H9 (cell line): Measurements from ENCODE around the gene TNRC6A. TPM values are rescaled to one million over a fixed set of nuclear protein-coding genes. Genes with fewer than 3 reads are reported as not detected.

Source experiments
- DNase-seq: peaks from one replicate; pipeline ENCODE4 v3.0.0-alpha.2; 2017
- H2AFZ ChIP-seq: one replicate; pipeline ENCODE4 v1.6.1; 2013; ENCODE audit warnings: mild to moderate bottlenecking, low read length, control low read depth, moderate library complexity
- H2AK5ac ChIP-seq: 2 replicates; pipeline ENCODE4 v1.6.1; 2013; ENCODE audit warnings: low read length, control low read depth, mixed read lengths; ENCODE audit not compliant: insufficient read length
- H2BK120ac ChIP-seq: one replicate; pipeline ENCODE4 v1.6.1; 2013; ENCODE audit warnings: low read depth, mild to moderate bottlenecking, low read length, control low read depth, inconsistent platforms; ENCODE audit not compliant: poor library complexity, severe bottlenecking
- H2BK12ac ChIP-seq: 2 replicates; pipeline ENCODE4 v1.6.1; 2013; ENCODE audit warnings: low read length, control low read depth, mixed read lengths, low read depth; ENCODE audit not compliant: insufficient read length
- H2BK15ac ChIP-seq: 2 replicates; pipeline ENCODE4 v1.6.1; 2013; ENCODE audit warnings: low read depth, low read length, control low read depth
- H2BK20ac ChIP-seq: one replicate; pipeline ENCODE4 v1.6.1; 2013; ENCODE audit warnings: low read depth, mild to moderate bottlenecking, low read length, control low read depth, inconsistent platforms; ENCODE audit not compliant: poor library complexity, severe bottlenecking
- H2BK5ac ChIP-seq: 2 replicates; pipeline ENCODE4 v1.6.1; 2013; ENCODE audit warnings: low read length, control low read depth, mixed read lengths; ENCODE audit not compliant: insufficient read length
- H3K14ac ChIP-seq: 2 replicates; pipeline ENCODE4 v1.6.1; 2013; ENCODE audit warnings: low read length, control low read depth; ENCODE audit not compliant: insufficient read depth
- H3K18ac ChIP-seq: 2 replicates; pipeline ENCODE4 v1.6.1; 2013; ENCODE audit warnings: low read depth, mild to moderate bottlenecking, mixed read lengths, low read length, control low read depth; ENCODE audit not compliant: insufficient read length
- H3K23ac ChIP-seq: 2 replicates; pipeline ENCODE4 v1.6.1; 2013; ENCODE audit warnings: low read length, control low read depth, mixed read lengths, low read depth; ENCODE audit not compliant: insufficient read length
- H3K23me2 ChIP-seq: 2 replicates; pipeline ENCODE4 v1.6.1; 2013; ENCODE audit warnings: low read depth, mild to moderate bottlenecking, mixed read lengths, low read length, control low read depth; ENCODE audit not compliant: insufficient read length, poor library complexity, severe bottlenecking
- H3K27ac ChIP-seq: 2 replicates; pipeline ENCODE4 v1.5.1; 2013; ENCODE audit warnings: low read length, control low read depth, mixed read lengths, low read depth; ENCODE audit not compliant: insufficient read length
- H3K27me3 ChIP-seq: 2 replicates; pipeline ENCODE4 v1.6.1; 2013; ENCODE audit warnings: low read length, control low read depth, inconsistent platforms; ENCODE audit not compliant: insufficient read depth
- H3K4ac ChIP-seq: 2 replicates; pipeline ENCODE4 v1.6.1; 2013; ENCODE audit warnings: low read depth, mild to moderate bottlenecking, control low read depth, inconsistent platforms, low read length, moderate library complexity
- H3K4me1 ChIP-seq: 2 replicates; pipeline ENCODE4 v1.6.1; 2013; ENCODE audit warnings: low read length, control low read depth, inconsistent platforms; ENCODE audit not compliant: insufficient read depth
- H3K4me2 ChIP-seq: 2 replicates; pipeline ENCODE4 v1.6.1; 2013; ENCODE audit warnings: low read length, control low read depth, mixed read lengths; ENCODE audit not compliant: insufficient read length, insufficient read depth
- H3K56ac ChIP-seq: 2 replicates; pipeline ENCODE4 v1.6.1; 2013; ENCODE audit warnings: low read depth, mild to moderate bottlenecking, mixed read lengths, low read length, control low read depth; ENCODE audit not compliant: insufficient read length
- H3K79me1 ChIP-seq: 2 replicates; pipeline ENCODE4 v1.6.1; 2013; ENCODE audit warnings: low read depth, mild to moderate bottlenecking, moderate library complexity, low read length, control low read depth, inconsistent platforms; ENCODE audit not compliant: insufficient read depth, poor library complexity, severe bottlenecking
- H3K79me2 ChIP-seq: 2 replicates; pipeline ENCODE4 v1.6.1; 2013; ENCODE audit warnings: low read length, control low read depth, inconsistent platforms; ENCODE audit not compliant: insufficient read depth
- H3K9ac ChIP-seq: 2 replicates; pipeline ENCODE4 v1.6.1; 2013; ENCODE audit warnings: low read length, control low read depth, mixed read lengths; ENCODE audit not compliant: insufficient read length; ENCODE audit errors: extremely low read depth
- H3K9me3 ChIP-seq: one replicate; pipeline ENCODE4 v1.6.1; 2013; ENCODE audit warnings: low read depth, low read length, inconsistent platforms; ENCODE audit not compliant: control insufficient read depth
- H3T11ph ChIP-seq: one replicate; pipeline ENCODE4 v1.6.1; 2013; ENCODE audit warnings: mild to moderate bottlenecking, low read length, control low read depth, inconsistent platforms
- H4K20me1 ChIP-seq: one replicate; pipeline ENCODE4 v1.6.1; 2013; ENCODE audit not compliant: control insufficient read depth, insufficient read length, insufficient read depth
- H4K5ac ChIP-seq: 2 replicates; pipeline ENCODE4 v1.6.1; 2013; ENCODE audit warnings: low read depth, mild to moderate bottlenecking, mixed read lengths, low read length, control low read depth; ENCODE audit not compliant: insufficient read length
- H4K8ac ChIP-seq: replicated peaks from 2 replicates; pipeline ENCODE4 v1.6.1; 2013; ENCODE audit warnings: low read length, control low read depth, mixed read lengths, low read depth; ENCODE audit not compliant: insufficient read length
- H4K91ac ChIP-seq: 2 replicates; pipeline ENCODE4 v1.6.1; 2013; ENCODE audit warnings: low read depth, mild to moderate bottlenecking, moderate library complexity, mixed read lengths, low read length, control low read depth; ENCODE audit not compliant: insufficient read length
- H3K27ac Mint-ChIP-seq, 3 experiments: 2 replicates in 2 of 3; 3 replicates in 1 of 3; pipeline ENCODE4 v1.8.0; 2020 to 2021; ENCODE audit warnings: mixed read lengths in 3 of 3, mild to moderate bottlenecking in 1 of 3, moderate library complexity in 1 of 3
- H3K27me3 Mint-ChIP-seq: 2 replicates; pipeline ENCODE4 v1.8.0; 2021; ENCODE audit warnings: low read depth, mild to moderate bottlenecking, moderate library complexity, mixed read lengths
- H3K36me3 Mint-ChIP-seq, 3 experiments: 2 replicates in 2 of 3; 3 replicates in 1 of 3; pipeline ENCODE4 v1.8.0; 2020 to 2021; ENCODE audit warnings: low read depth in 3 of 3, mixed read lengths in 3 of 3; ENCODE audit not compliant: insufficient read depth in 1 of 3
- H3K4me1 Mint-ChIP-seq, 2 experiments: 2 replicates each; pipeline ENCODE4 v1.8.0; 2020; ENCODE audit warnings: mixed read lengths in 2 of 2
- H3K4me3 Mint-ChIP-seq, 2 experiments: 2 replicates in 1 of 2; 3 replicates in 1 of 2; pipeline ENCODE4 v1.8.0; 2020 to 2021; ENCODE audit warnings: mild to moderate bottlenecking in 2 of 2, mixed read lengths in 2 of 2, moderate library complexity in 1 of 2
- H3K9me3 Mint-ChIP-seq, 2 experiments: 2 replicates in 1 of 2; 3 replicates in 1 of 2; pipeline ENCODE4 v1.8.0; 2020; ENCODE audit warnings: mild to moderate bottlenecking in 2 of 2, mixed read lengths in 2 of 2, moderate library complexity in 1 of 2
- CTCF ChIP-seq: fragments of 200-600 bp; sonication (generic); conservative IDR thresholded peaks from 3 replicates; pipeline ENCODE4 v1.8.0; 2021; ENCODE audit warnings: antibody characterized with exemption, mild to moderate bottlenecking
- WGBS: extraction: QIAGEN DNeasy Blood & Tissue Kit; methylation state at CpG from one replicate; pipeline ENCODE4 v1.1.7; 2013; ENCODE audit warnings: missing lambda C conversion rate, low lambda C conversion rate, mixed read lengths; ENCODE audit not compliant: insufficient read length; ENCODE audit errors: extremely low coverage; 5-methylcytosine and 5-hydroxymethylcytosine counted together
- total RNA-seq: library from RNA; stranded (reverse); gene quantifications from 2 replicates; pipeline ENCODE4 v1.2.1, GENCODE V29; 2021

The TNRC6A gene
- total RNA-seq, 1 experiment from 2014 or later = 114 TPM

DNA sequence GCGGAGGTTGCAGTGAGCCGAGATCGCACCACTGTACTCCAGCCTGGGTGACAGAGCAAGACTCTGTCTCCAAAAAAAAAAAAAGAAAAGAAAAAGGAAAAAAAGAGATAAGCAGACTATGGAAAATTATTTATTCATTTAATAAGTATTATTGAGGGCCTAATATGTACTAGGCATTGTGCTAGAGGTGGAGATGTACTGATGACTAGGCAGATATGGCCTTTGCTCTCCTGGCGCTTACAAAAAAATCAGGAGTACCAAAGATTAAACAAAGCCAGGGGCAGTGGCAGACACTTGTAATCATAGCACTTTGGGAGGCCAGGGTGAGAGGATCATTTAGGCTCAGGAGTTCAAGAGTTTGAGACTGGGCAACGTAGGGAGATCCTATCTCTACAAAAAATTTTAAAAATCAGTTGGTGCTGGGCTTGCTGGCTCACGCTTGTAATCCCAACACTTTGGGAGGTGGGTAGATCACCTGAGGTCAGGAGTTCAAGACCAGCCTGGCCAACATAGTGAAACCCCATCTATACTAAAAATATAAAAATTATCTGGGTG, 10.4 kb upstream of the TNRC6A start:
- H3K27ac Mint-ChIP-seq = no peak overlapping the region
- H3T11ph ChIP-seq = no peak overlapping the region

More for the DNA sequence above, 10.4 kb upstream of the TNRC6A start:
- Mint-ChIP-seq H3K27me3 (no peaks in the 10 kb centered on the region; the same call in 1 of the 2 replicates), H3K4me3 (no peak overlapping the region), H3K4me1 (no peaks in the 10 kb centered on the region), H3K36me3 (peaks cover 0 to 8% (median 3%) of the 10 kb centered on the region in 3 experiments; a peak in 6 of 7 replicates), H3K9me3 (peaks cover 5 to 7% of the 10 kb centered on the region in 2 experiments; a peak in 4 of 5 replicates)
- DNase-seq = no peak
- Histone ChIP-seq H4K20me1 (no peaks in the 10 kb centered on the region), H3K23ac (no peak overlapping the region), H3K9ac (no peak overlapping the region), H2BK15ac (no peak overlapping the region), H2AFZ (no peak overlapping the region), H4K91ac (no peak overlapping the region), H4K8ac (no peak overlapping the region), H2BK20ac (no peak overlapping the region), H2BK12ac (no peak overlapping the region), H3K4me1 (no peaks in the 10 kb centered on the region), H2AK5ac (no peak overlapping the region), H4K5ac (no peak overlapping the region), H3K27me3 (no peaks in the 10 kb centered on the region), H3K4me2 (no peak overlapping the region), H3K23me2 (no peaks in the 10 kb centered on the region), H2BK5ac (no peak overlapping the region), H3K56ac (no peak overlapping the region), H3K18ac (no peak overlapping the region), H3K27ac (no peak overlapping the region), H3K4ac (no peak overlapping the region), H3K9me3 (no peaks in the 10 kb centered on the region), H3K14ac (no peak overlapping the region), H3K79me2 (no peaks in the 10 kb centered on the region), H3K79me1 (no peaks in the 10 kb centered on the region), H2BK120ac (no peak overlapping the region)
- WGBS = no CpG with 5 or more reads among the region's 6 CpGs
- TF ChIP-seq CTCF = no peak
